ENCODE data around the gene MAST4. TPM values are rescaled to one million over a fixed set of nuclear protein-coding genes. Genes with fewer than 3 reads are reported as not detected.

The MAST4 gene
- total RNA-seq, 2 donors from 2014 or later: 30.5 to 47.8 TPM

DNA sequence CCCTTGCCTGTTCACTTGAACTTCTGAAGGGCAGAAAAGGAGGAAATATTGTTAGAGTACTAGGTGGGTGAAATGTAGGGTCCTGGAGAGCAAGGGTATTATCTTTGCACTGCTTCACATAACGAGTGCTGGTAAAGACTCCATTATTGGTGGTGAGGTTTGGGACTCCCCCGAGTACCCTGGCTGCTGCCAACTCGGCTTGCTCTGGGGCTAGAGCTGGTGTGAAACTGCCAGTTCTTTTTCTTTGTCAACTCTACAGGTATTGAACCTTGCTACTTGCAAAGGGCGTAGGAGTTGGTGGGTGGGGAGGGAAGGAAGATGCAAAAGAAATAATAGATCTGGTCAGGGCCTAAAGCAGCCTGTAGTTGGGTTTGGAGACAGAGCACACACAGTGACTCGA lies 16.0 kb downstream of the MAST4 start:
- TF ChIP-seq, protein P1, sequence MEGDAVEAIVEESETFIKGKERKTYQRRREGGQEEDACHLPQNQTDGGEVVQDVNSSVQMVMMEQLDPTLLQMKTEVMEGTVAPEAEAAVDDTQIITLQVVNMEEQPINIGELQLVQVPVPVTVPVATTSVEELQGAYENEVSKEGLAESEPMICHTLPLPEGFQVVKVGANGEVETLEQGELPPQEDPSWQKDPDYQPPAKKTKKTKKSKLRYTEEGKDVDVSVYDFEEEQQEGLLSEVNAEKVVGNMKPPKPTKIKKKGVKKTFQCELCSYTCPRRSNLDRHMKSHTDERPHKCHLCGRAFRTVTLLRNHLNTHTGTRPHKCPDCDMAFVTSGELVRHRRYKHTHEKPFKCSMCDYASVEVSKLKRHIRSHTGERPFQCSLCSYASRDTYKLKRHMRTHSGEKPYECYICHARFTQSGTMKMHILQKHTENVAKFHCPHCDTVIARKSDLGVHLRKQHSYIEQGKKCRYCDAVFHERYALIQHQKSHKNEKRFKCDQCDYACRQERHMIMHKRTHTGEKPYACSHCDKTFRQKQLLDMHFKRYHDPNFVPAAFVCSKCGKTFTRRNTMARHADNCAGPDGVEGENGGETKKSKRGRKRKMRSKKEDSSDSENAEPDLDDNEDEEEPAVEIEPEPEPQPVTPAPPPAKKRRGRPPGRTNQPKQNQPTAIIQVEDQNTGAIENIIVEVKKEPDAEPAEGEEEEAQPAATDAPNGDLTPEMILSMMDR (IDR thresholded peaks at IDR 0.05): no peak
- DNase-seq (ENCODE audit: low spot score) (no peak), ATAC-seq (ENCODE audit: insufficient number of reproducible peaks, low FRiP score, low read depth) (no peak)
- Histone ChIP-seq H3K9me3 (no peaks in the 10 kb centered on the region), H3K27me3 (replicated peaks; ENCODE audit: insufficient read depth) (no peaks in the 10 kb centered on the region), H3K4me1 (ENCODE audit: control insufficient read depth in 1 of 2, low read depth in 2 of 2) (no peaks in the 10 kb centered on the region), H3K4me3 (no peak overlapping the region), H3K27ac (no peak overlapping the region), H3K36me3 (no peaks in the 10 kb centered on the region)

DNA sequence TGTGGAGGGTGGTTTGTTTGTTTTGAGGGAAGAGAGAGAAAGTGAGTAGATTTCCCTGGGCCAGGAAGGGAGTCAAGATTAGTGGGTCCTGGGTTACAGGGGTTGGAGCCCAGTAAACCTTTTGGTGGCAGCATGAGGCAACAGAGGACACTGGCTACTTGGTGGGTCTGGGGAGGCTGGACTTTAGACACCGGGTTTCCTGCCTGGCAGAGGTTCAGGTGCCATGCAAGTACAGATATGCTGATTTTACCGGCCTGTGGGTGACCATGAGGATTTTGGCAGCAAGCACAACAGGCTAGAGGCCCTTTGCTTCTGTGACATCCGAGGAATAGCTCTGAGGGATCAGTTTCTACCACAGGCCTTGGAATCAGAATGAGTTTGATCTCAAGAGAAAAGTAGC lies 18.9 kb downstream of the MAST4 start:
- Histone ChIP-seq H3K27ac (no peak overlapping the region), H3K36me3 (no peaks in the 10 kb centered on the region), H3K4me3 (no peak overlapping the region), H3K4me1 (ENCODE audit: control insufficient read depth in 1 of 2, low read depth in 2 of 2) (no peaks in the 10 kb centered on the region), H3K9me3 (no peaks in the 10 kb centered on the region), H3K27me3 (replicated peaks; ENCODE audit: insufficient read depth) (no peaks in the 10 kb centered on the region)
- no peak for DNase-seq (ENCODE audit: low spot score)
- TF ChIP-seq, protein P1 (IDR thresholded peaks at IDR 0.05): no peak
- no peak for ATAC-seq (ENCODE audit: insufficient number of reproducible peaks, low FRiP score, low read depth)

DNA sequence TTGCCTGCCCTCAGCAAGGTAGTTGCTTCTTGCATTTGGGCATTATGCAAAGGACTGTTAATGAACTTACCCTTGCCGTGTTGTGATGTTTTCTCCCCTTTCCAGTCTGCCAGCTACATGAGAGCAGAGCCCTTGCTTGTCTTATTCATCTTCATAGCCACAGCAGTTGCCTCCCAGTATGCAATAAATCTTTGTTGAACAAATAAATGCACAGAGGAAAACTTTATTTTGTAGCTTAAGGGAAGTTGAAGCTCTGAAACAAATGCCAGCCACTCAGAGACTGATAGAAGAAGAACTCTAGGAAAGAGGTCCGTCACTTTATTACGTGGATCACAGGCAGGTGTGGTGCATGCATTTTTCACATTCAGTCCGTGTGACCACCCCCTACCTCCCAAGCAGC lies 19.7 kb downstream of the MAST4 start:
- Histone ChIP-seq H3K4me1 (ENCODE audit: control insufficient read depth in 1 of 2, low read depth in 2 of 2) (no peaks in the 10 kb centered on the region), H3K27ac (no peak overlapping the region), H3K36me3 (no peaks in the 10 kb centered on the region), H3K27me3 (replicated peaks; ENCODE audit: insufficient read depth) (no peaks in the 10 kb centered on the region), H3K9me3 (no peaks in the 10 kb centered on the region), H3K4me3 (no peak overlapping the region)
- DNase-seq (ENCODE audit: low spot score): no peak
- TF ChIP-seq, protein P1 (IDR thresholded peaks at IDR 0.05): no peak
- no peak for ATAC-seq (ENCODE audit: insufficient number of reproducible peaks, low FRiP score, low read depth)

DNA sequence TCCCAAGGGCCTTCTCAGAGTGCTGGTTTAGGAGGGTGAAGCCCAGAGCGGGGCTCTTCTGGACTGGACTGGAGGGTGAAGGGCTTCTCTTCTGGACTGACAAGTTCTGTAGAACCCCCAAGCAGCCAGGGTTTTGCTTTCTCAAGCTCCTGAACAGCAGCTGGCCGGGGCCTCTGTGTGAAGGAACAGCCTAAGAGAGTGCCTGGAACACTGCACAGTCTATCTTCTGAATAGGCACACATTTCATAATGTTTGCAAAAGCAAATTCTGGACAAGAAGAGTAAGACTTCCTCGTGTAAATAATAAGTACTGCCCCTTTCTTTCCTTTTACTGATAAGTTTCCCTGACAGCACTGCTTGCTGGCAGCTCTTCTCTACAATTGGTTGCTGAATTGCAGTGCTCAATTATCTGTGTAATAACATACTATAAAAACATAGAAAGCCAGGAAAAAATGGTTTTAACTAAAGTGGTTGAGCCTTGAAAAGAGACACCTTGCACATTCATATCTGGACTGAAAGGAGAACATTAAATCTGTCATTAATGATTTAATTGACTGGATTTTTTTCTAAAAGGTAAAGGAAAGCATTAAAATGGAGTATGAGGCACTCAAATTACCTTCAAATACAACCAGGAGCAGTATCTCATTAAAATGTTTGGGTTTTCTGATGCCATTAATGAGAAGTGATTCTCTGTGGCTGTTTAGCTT lies 20.5 kb downstream of the MAST4 start:
- ATAC-seq (ENCODE audit: insufficient number of reproducible peaks, low FRiP score, low read depth): no peak
- H3K36me3 ChIP-seq: no peaks in the 10 kb centered on the region
- TF ChIP-seq, protein P1 (IDR thresholded peaks at IDR 0.05): no peak
- DNase-seq (ENCODE audit: low spot score): no peak
- no peak overlapping the region for H3K27ac ChIP-seq
- H3K27me3 ChIP-seq (replicated peaks; ENCODE audit: insufficient read depth): no peaks in the 10 kb centered on the region
- no peaks in the 10 kb centered on the region for H3K4me1 ChIP-seq (ENCODE audit: control insufficient read depth in 1 of 2, low read depth in 2 of 2)
- no peak overlapping the region for H3K4me3 ChIP-seq
- no peaks in the 10 kb centered on the region for H3K9me3 ChIP-seq

DNA sequence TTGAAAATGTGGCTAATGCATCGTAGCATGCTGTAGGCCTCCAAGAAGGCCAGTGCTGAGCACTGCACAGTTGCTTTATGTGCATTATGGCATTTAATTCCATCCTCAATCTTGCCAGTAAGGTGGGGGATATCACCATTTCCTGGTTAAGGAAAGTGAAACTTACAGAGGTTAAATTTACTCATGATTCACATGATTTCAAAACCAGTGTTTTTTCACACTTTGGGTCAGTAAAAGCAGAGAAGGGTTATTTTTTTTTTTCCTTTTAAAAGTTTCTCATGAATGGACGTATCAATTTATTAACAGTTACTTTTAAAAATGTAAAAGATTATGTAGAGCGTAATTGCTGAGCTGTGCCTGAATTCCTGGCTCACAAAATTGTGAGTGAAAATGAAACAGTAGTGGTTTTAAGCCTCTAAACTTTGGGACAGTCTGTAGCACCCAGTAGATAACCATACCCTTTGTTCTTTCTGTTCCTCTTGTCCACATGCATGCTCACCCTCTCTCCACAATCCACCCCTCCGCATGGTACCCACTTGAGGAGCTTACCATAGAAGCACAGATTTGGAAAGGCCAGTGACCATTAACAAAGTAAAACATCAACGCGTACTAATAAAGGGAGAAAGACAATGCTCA lies 21.2 kb downstream of the MAST4 start:
- Histone ChIP-seq H3K9me3 (no peaks in the 10 kb centered on the region), H3K4me3 (no peak overlapping the region), H3K27me3 (replicated peaks; ENCODE audit: insufficient read depth) (no peaks in the 10 kb centered on the region), H3K36me3 (no peaks in the 10 kb centered on the region), H3K4me1 (ENCODE audit: control insufficient read depth in 1 of 2, low read depth in 2 of 2) (no peaks in the 10 kb centered on the region), H3K27ac (no peak overlapping the region)
- DNase-seq (ENCODE audit: low spot score): no peak
- TF ChIP-seq, protein P1 (IDR thresholded peaks at IDR 0.05): no peak
- no peak for ATAC-seq (ENCODE audit: insufficient number of reproducible peaks, low FRiP score, low read depth)

All from thoracic aorta (tissue), 2 donors.